ENCODE data around the gene EPS15.

- TF ChIP-seq CTCF (IDR thresholded peaks at IDR 0.05; ENCODE audit: low read length): no peak
- TF ChIP-seq EZH2 (IDR thresholded peaks at IDR 0.05; ENCODE audit: borderline replicate concordance, low read length): no peak
Measured at GRCh38 chr1:51433972-51434510, 85.0 kb downstream of the EPS15 start.
